ENCODE measurements around the gene CRIM1.

- TF ChIP-seq CTCF (IDR thresholded peaks at IDR 0.05; ENCODE audit: control extremely low read depth in 1 of 3, insufficient read depth in 1 of 3, low read depth in 1 of 3, low read length in 3 of 3) (no peak), YY1 (IDR thresholded peaks at IDR 0.05; ENCODE audit: low read depth, low read length) (no peak), EZH2 (IDR thresholded peaks at IDR 0.05; ENCODE audit: low read depth, low read length, severe bottlenecking) (no peak), CHD2 (IDR thresholded peaks at IDR 0.05; ENCODE audit: low read length) (no peak), MAFK (IDR thresholded peaks at IDR 0.05; ENCODE audit: low read depth, low read length) (no peak), MAX (IDR thresholded peaks at IDR 0.05) (no peak), POLR2A (IDR thresholded peaks at IDR 0.05; ENCODE audit: control extremely low read depth in 1 of 2, low read depth in 2 of 2, low read length in 2 of 2) (no peak), POLR2AphosphoS5 (IDR thresholded peaks at IDR 0.05; ENCODE audit: low read depth, low read length) (no peak), ASH2L (IDR thresholded peaks at IDR 0.05; ENCODE audit: low read length) (no peak), KDM4A (IDR thresholded peaks at IDR 0.05; ENCODE audit: low read depth, low read length, severe bottlenecking) (no peak), KDM5A (IDR thresholded peaks at IDR 0.05; ENCODE audit: low read length) (no peak), TBP (IDR thresholded peaks at IDR 0.05; ENCODE audit: low read depth, low read length) (no peak), TEAD4 (IDR thresholded peaks at IDR 0.05; ENCODE audit: low read depth, low read length) (no peak)
These were observed 59.9 kb downstream of the CRIM1 start for GRCh38 chr2:36415381-36416022.
